IMR-90 (cell line): ENCODE results near the gene RNF144B. TPM values are rescaled to one million over a fixed set of nuclear protein-coding genes. Genes with fewer than 3 reads are reported as not detected.

ENCODE experiments used
- ATAC-seq: fragments of 200-7000 bp; cut with Tn5 transposase; 2 replicates; pipeline ENCODE4 v1.9.1; 2020; ENCODE audit warnings: low read depth, mild to moderate bottlenecking, moderate library complexity
- BruUV-seq: library from RNA; stranded (reverse); fragments of 400-500 nt; replicated peaks from 2 replicates; lab custom pipeline; 2021; lab: Mats Ljungman, UMichigan
- CTCF ChIA-PET: fragments of 300-600 bp; formaldehyde crosslinking; extraction: SDS; loops from one replicate; lab custom pipeline; 2021; ENCODE audit warnings: antibody characterized with exemption; lab: Yijun Ruan, JAX
- POLR2A ChIA-PET: fragments of 300-600 bp; sonication (Branson Sonifier 250); formaldehyde crosslinking; loops from one replicate; lab custom pipeline; 2022; ENCODE audit warnings: antibody characterized with exemption; ENCODE audit not compliant: unreplicated experiment; lab: Charles Lee
- DNase-seq: peaks from one replicate; pipeline ENCODE4 v3.0.0; 2013
- H2AFZ ChIP-seq: replicated peaks from 2 replicates; pipeline ENCODE3; 2013; ENCODE audit warnings: low read length, mild to moderate bottlenecking; ENCODE audit not compliant: poor library complexity
- H2AK5ac ChIP-seq: 2 replicates; pipeline ENCODE4 v1.6.1; 2013; ENCODE audit warnings: low read depth, low read length, inconsistent platforms
- H2AK9ac ChIP-seq: replicated peaks from 2 replicates; pipeline ENCODE3; 2013; ENCODE audit warnings: mild to moderate bottlenecking, low read depth, low read length, moderate library complexity; ENCODE audit not compliant: poor library complexity
- H2BK120ac ChIP-seq: 2 replicates; pipeline ENCODE4 v1.6.1; 2013; ENCODE audit warnings: low read depth, low read length, inconsistent platforms
- H2BK15ac ChIP-seq: 3 replicates; pipeline ENCODE4 v1.6.1; 2013; ENCODE audit warnings: low read depth, low read length, inconsistent platforms
- H2BK20ac ChIP-seq: 2 replicates; pipeline ENCODE4 v1.6.1; 2013; ENCODE audit warnings: low read depth, mild to moderate bottlenecking, inconsistent platforms, low read length, moderate library complexity
- H2BK5ac ChIP-seq: 2 replicates; pipeline ENCODE4 v1.6.1; 2013; ENCODE audit warnings: mild to moderate bottlenecking, low read depth, low read length, inconsistent platforms; ENCODE audit not compliant: poor library complexity, severe bottlenecking
- H3K14ac ChIP-seq: replicated peaks from 2 replicates; pipeline ENCODE4 v1.6.1; 2013; ENCODE audit warnings: low read depth, low read length, inconsistent platforms
- H3K18ac ChIP-seq: 2 replicates; pipeline ENCODE4 v1.6.1; 2013; ENCODE audit warnings: low read depth, low read length, control low read depth
- H3K23ac ChIP-seq: 2 replicates; pipeline ENCODE4 v1.6.1; 2013; ENCODE audit warnings: low read depth, low read length, inconsistent platforms
- H3K27ac ChIP-seq: 2 replicates; pipeline ENCODE4 v1.5.1; 2013; ENCODE audit warnings: mild to moderate bottlenecking, control low read depth, low read length; ENCODE audit not compliant: insufficient read depth
- H3K27me3 ChIP-seq: 2 replicates; pipeline ENCODE4 v1.6.1; 2013; ENCODE audit warnings: low read length; ENCODE audit not compliant: control insufficient read depth, insufficient read depth
- H3K36me3 ChIP-seq: 2 replicates; pipeline ENCODE4 v1.6.1; 2013; ENCODE audit warnings: low read length, mixed read lengths; ENCODE audit not compliant: control insufficient read depth, insufficient read depth
- H3K4ac ChIP-seq: 2 replicates; pipeline ENCODE4 v1.6.1; 2013; ENCODE audit warnings: low read depth, low read length, inconsistent platforms
- H3K4me1 ChIP-seq: 2 replicates; pipeline ENCODE4 v1.6.1; 2013; ENCODE audit warnings: low read length, mixed read lengths; ENCODE audit not compliant: control insufficient read depth, insufficient read depth
- H3K4me2 ChIP-seq: 2 replicates; pipeline ENCODE4 v1.6.1; 2013; ENCODE audit warnings: low read depth, mild to moderate bottlenecking, control low read depth, low read length, moderate library complexity
- H3K4me3 ChIP-seq: 2 replicates; pipeline ENCODE4 v1.5.1; 2013; ENCODE audit warnings: low read depth, mild to moderate bottlenecking, control low read depth, low read length, moderate library complexity; ENCODE audit not compliant: insufficient read depth
- H3K56ac ChIP-seq: 2 replicates; pipeline ENCODE4 v1.6.1; 2013; ENCODE audit warnings: low read length, inconsistent platforms; ENCODE audit not compliant: insufficient read depth; ENCODE audit errors: extremely low read depth
- H3K79me1 ChIP-seq, 2 experiments: 2 replicates each; pipeline ENCODE4 v1.6.1; 2013; ENCODE audit warnings: low read length in 2 of 2, inconsistent platforms in 1 of 2, low read depth in 1 of 2
- H3K9ac ChIP-seq: 2 replicates; pipeline ENCODE4 v1.6.1; 2013; ENCODE audit warnings: low read depth, low read length, control low read depth
- H3K9me1 ChIP-seq: 2 replicates; pipeline ENCODE4 v1.6.1; 2013; ENCODE audit warnings: low read length, inconsistent platforms; ENCODE audit not compliant: insufficient read depth
- H3K9me3 ChIP-seq: 2 replicates; pipeline ENCODE4 v1.6.1; 2013; ENCODE audit warnings: low read length; ENCODE audit not compliant: control insufficient read depth, insufficient read depth
- H4K20me1 ChIP-seq: 2 replicates; pipeline ENCODE4 v1.6.1; 2013; ENCODE audit warnings: low read length, inconsistent platforms; ENCODE audit not compliant: insufficient read depth
- H4K5ac ChIP-seq: 2 replicates; pipeline ENCODE4 v1.6.1; 2013; ENCODE audit warnings: mild to moderate bottlenecking, low read depth, low read length, control low read depth
- H4K8ac ChIP-seq, 2 experiments: 2 replicates each; pipeline ENCODE4 v1.6.1; 2013; ENCODE audit warnings: low read depth in 2 of 2, low read length in 2 of 2, control low read depth in 1 of 2, inconsistent platforms in 1 of 2
- H4K91ac ChIP-seq: 2 replicates; pipeline ENCODE4 v1.6.1; 2013; ENCODE audit warnings: low read depth, low read length, inconsistent platforms; ENCODE audit not compliant: insufficient read depth
- CTCF ChIP-seq: conservative IDR thresholded peaks from 2 replicates; pipeline ENCODE4 v1.5.1; 2012; ENCODE audit warnings: mild to moderate bottlenecking, low read depth, low read length, improper control_type of control experiment
- NFE2L2 ChIP-seq: fragments of 150-350 bp; IDR thresholded peaks from 2 replicates; pipeline ENCODE4 v1.6.1; 2016; ENCODE audit warnings: low read depth, mild to moderate bottlenecking, low read length
- RCOR1 ChIP-seq: IDR thresholded peaks from 2 replicates; pipeline ENCODE4 v1.6.1; 2012; ENCODE audit warnings: mild to moderate bottlenecking, low read length, improper control_type of control experiment; ENCODE audit not compliant: insufficient replicate concordance
- RFX5 ChIP-seq: IDR thresholded peaks from 2 replicates; pipeline ENCODE4 v1.8.0; 2012; ENCODE audit warnings: low read depth, mild to moderate bottlenecking, low read length, moderate library complexity
- WGBS, 2 experiments: methylation state at CpG; one replicate each; pipeline versions ENCODE4 v1.1.5 to v1.1.7; 2013; ENCODE audit warnings: missing lambda C conversion rate in 2 of 2; ENCODE audit not compliant: insufficient read length in 1 of 2; ENCODE audit errors: extremely low coverage in 2 of 2; 5-methylcytosine and 5-hydroxymethylcytosine counted together
- dilution Hi-C: fragments of 300-500 bp; cut with HindIII; formaldehyde crosslinking; loops from one replicate; pipeline ENCODE4 v1.14.3; 2018; ENCODE audit warnings: low sequenced_read_pairs; ENCODE audit not compliant: unreplicated experiment
- in situ Hi-C: fragments of 300-500 bp; cut with MboI; formaldehyde crosslinking; loops from 3 replicates; pipeline ENCODE4 v1.14.3; 2019; ENCODE audit warnings: low sequenced_read_pairs, inconsistent platforms, mixed read lengths
- intact Hi-C: fragments of 100-400 bp; cut with micrococcal nuclease; formaldehyde crosslinking; loops from 2 replicates; pipeline ENCODE4 v1.10.0; 2022
- polyA plus RNA-seq, 3 experiments: library from polyadenylated mRNA; depleted of rRNA; stranded (reverse); fragments of >200 nt; gene quantifications; 2 replicates each; pipeline ENCODE4 v1.2.3, GENCODE V29; 2012; ENCODE audit warnings: low replicate concordance in 1 of 3
- total RNA-seq: library from RNA; depleted of rRNA; stranded (reverse); fragments of >200 nt; gene quantifications from 2 replicates; pipeline ENCODE4 v1.2.3, GENCODE V29; 2012

RNF144B gene
- total and polyA plus RNA-seq, 2 of the 4 experiments (the other 2 are of a cell fraction) = 0.44 to 2.7 TPM

- H3K27ac ChIP-seq = no peak overlapping the region
Measured at GRCh38 chr6:18413381-18413780, 26.2 kb downstream of the RNF144B start.

More at GRCh38 chr6:18413381-18413780, 26.2 kb downstream of the RNF144B start:
- no peak overlapping the region for H3K9ac ChIP-seq
- no peak overlapping the region for H2BK15ac ChIP-seq
- H3K4ac ChIP-seq = peak overlapping the region; percentile 47
- dilution Hi-C loops (no loop called here), in situ Hi-C loops (no loop called here), intact Hi-C loops (no loop called here)
- no peak overlapping the region for H3K4me2 ChIP-seq
- no peaks in the 10 kb centered on the region for H3K36me3 ChIP-seq
- ATAC-seq = no peak
- H2AK5ac ChIP-seq = 0 out of 2 replicates have a peak overlapping the region, but pooled peaks have one; percentile 46
- H2AK9ac ChIP-seq = peak overlapping the region; percentile 31
- POLR2A ChIA-PET = no interaction called here
- H4K20me1 ChIP-seq = no peaks in the 10 kb centered on the region
- no TSS peak for BruUV-seq
- H3K14ac ChIP-seq = no peak overlapping the region; the same call in 1 of the 2 replicates
- H2BK120ac ChIP-seq = no peak overlapping the region
- H3K56ac ChIP-seq = no peak overlapping the region
- no peaks in the 10 kb centered on the region for H3K27me3 ChIP-seq
- peak overlapping the region; percentile 42; the same call in 1 of the 2 replicates for H4K5ac ChIP-seq
- 0 out of 2 replicates have a peak, but pooled peaks cover 1% of the 10 kb centered on the region for H3K4me1 ChIP-seq
- peak overlapping the region; percentile 26 for H2AFZ ChIP-seq
- no peak for DNase-seq
- no peak overlapping the region for H2BK5ac ChIP-seq
- no peaks in the 10 kb centered on the region; a peak in 1 of 4 replicates for H3K79me1 ChIP-seq
- no peaks in the 10 kb centered on the region for H3K9me3 ChIP-seq
- no peak overlapping the region for H3K4me3 ChIP-seq
- TF ChIP-seq NFE2L2 (no peak), CTCF (no peak), RFX5 (no peak), RCOR1 (no peak)
- H4K91ac ChIP-seq = no peak overlapping the region
- peak overlapping the region; percentile 43; the same call in 1 of the 2 replicates for H3K23ac ChIP-seq
- H4K8ac ChIP-seq = peak overlapping the region in 1 of 2 experiments; percentile 77; a peak in 2 of 4 replicates
- peak overlapping the region; percentile 35; the same call in 1 of the 2 replicates for H3K18ac ChIP-seq
- WGBS, 2 experiments = no CpG with 5 or more reads among the region's 4 CpGs
- CTCF ChIA-PET = no interaction called here
- no peak overlapping the region for H2BK20ac ChIP-seq
- H3K9me1 ChIP-seq = no peaks in the 10 kb centered on the region
